HepG2 (cell line): ENCODE data around the gene LAMA5. TPM values are rescaled to one million over a fixed set of nuclear protein-coding genes. Genes with fewer than 3 reads are reported as not detected.

Experiments
- AKAP8 ChIP-seq: sonication (generic); formaldehyde crosslinking; IDR thresholded peaks from 2 replicates; pipeline ENCODE4 v1.5.1; 2020; ENCODE audit warnings: mild to moderate bottlenecking, missing genetic modification reagents
- DNMT1 ChIP-seq: sonication (generic); formaldehyde crosslinking; IDR thresholded peaks from 2 replicates; pipeline ENCODE4 v1.5.1; 2020; ENCODE audit warnings: mild to moderate bottlenecking, missing genetic modification reagents
- ZFP41 ChIP-seq: sonication (generic); formaldehyde crosslinking; IDR thresholded peaks from 2 replicates; pipeline ENCODE4 v1.4.0; 2020; ENCODE audit warnings: mild to moderate bottlenecking, missing genetic modification reagents, borderline replicate concordance
- ZNF883 ChIP-seq: sonication (generic); formaldehyde crosslinking; IDR thresholded peaks from 2 replicates; pipeline ENCODE4 v1.5.1; 2020; ENCODE audit warnings: mild to moderate bottlenecking, missing genetic modification reagents; ENCODE audit errors: not compliant biosample characterization
- ZSCAN22 ChIP-seq: sonication (generic); formaldehyde crosslinking; IDR thresholded peaks from 2 replicates; pipeline ENCODE4 v1.4.0; 2020; ENCODE audit warnings: mild to moderate bottlenecking, missing genetic modification reagents
- polyA plus RNA-seq, 8 experiments: library from polyadenylated mRNA; depleted of rRNA in 3 of 8; stranded (reverse) in 7 of 8; unstranded in 1 of 8; fragments of >200 nt; fragmentation: Illumina TruSeq in 4 of 8; extraction: Trizol in 4 of 8; gene quantifications; 2 replicates each; pipeline versions ENCODE4 v1.2.1 to v1.2.3, GENCODE V29; 2011 to 2016; ENCODE audit warnings: low read depth in 4 of 8, missing spikeins in 1 of 8, mixed read lengths in 1 of 8; ENCODE audit not compliant: insufficient read depth in 1 of 8
- total RNA-seq, 5 experiments: library from RNA; depleted of rRNA; stranded (reverse); fragments of >200 nt; fragmentation: Illumina TruSeq; extraction: Trizol; gene quantifications; 2 replicates each; pipeline ENCODE4 v1.2.3, GENCODE V29; 2016; ENCODE audit warnings: low read depth in 1 of 5
- TF ChIP-seq, protein P1 (sequence below): sonication (generic); formaldehyde crosslinking; IDR thresholded peaks from 2 replicates; pipeline ENCODE4 v1.8.1; 2022; ENCODE audit warnings: mild to moderate bottlenecking, missing genetic modification reagents
- TF ChIP-seq, protein P2 (sequence below), 2 experiments: IDR thresholded peaks; 2 replicates each; pipeline ENCODE4 v1.6.1; 2011 to 2012; ENCODE audit warnings: low read length in 2 of 2, borderline replicate concordance in 1 of 2, low read depth in 1 of 2, mild to moderate bottlenecking in 1 of 2, moderate library complexity in 1 of 2
- TF ChIP-seq, protein P3 (sequence below): sonication (generic); formaldehyde crosslinking; IDR thresholded peaks from 2 replicates; pipeline ENCODE4 v1.4.0; 2020; ENCODE audit warnings: missing genetic modification reagents
- TF ChIP-seq, protein P4 (sequence below): sonication (generic); formaldehyde crosslinking; IDR thresholded peaks from 2 replicates; pipeline ENCODE4 v1.4.0; 2020; ENCODE audit warnings: mild to moderate bottlenecking, missing genetic modification reagents

The LAMA5 gene
- total and polyA plus RNA-seq, 2 of the 13 experiments (the other 11 are each of a cell fraction or from before 2014, with no cell fraction given), result 21.0 to 44.7 TPM

DNA sequence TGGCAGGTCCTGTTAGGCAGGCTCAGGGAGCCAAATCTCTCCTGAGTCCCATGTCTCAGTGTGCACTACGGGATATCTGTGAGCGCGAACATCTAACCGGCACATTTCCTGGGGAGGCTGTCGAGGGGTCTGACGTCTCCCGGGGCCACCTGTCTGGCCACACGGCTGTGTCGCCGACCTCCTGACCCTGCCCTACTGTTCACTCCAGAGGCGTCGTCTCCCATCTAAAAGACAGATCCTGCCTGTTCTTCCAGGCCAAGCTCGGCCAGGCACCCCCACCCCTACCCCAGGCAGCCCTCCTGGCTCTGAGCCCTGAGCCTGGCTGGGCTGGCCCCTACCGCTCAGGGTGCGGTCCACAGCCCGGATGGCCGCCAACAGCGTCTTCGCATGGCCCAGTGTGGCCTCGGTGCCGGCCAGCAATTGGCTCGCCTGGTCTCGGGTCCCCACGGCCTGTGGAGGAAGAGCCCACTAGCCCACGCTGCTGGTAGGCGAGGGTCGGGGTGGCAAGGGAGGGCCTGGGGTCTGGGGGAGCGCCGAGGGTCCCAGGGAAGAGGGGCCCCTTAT lies 47.7 kb downstream of the LAMA5 start (continued):
- no peak for TF ChIP-seq ZSCAN22
- TF ChIP-seq, protein P1, sequence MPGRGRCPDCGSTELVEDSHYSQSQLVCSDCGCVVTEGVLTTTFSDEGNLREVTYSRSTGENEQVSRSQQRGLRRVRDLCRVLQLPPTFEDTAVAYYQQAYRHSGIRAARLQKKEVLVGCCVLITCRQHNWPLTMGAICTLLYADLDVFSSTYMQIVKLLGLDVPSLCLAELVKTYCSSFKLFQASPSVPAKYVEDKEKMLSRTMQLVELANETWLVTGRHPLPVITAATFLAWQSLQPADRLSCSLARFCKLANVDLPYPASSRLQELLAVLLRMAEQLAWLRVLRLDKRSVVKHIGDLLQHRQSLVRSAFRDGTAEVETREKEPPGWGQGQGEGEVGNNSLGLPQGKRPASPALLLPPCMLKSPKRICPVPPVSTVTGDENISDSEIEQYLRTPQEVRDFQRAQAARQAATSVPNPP (CRISPR knock-in tag), result no peak
- TF ChIP-seq, protein P2, sequence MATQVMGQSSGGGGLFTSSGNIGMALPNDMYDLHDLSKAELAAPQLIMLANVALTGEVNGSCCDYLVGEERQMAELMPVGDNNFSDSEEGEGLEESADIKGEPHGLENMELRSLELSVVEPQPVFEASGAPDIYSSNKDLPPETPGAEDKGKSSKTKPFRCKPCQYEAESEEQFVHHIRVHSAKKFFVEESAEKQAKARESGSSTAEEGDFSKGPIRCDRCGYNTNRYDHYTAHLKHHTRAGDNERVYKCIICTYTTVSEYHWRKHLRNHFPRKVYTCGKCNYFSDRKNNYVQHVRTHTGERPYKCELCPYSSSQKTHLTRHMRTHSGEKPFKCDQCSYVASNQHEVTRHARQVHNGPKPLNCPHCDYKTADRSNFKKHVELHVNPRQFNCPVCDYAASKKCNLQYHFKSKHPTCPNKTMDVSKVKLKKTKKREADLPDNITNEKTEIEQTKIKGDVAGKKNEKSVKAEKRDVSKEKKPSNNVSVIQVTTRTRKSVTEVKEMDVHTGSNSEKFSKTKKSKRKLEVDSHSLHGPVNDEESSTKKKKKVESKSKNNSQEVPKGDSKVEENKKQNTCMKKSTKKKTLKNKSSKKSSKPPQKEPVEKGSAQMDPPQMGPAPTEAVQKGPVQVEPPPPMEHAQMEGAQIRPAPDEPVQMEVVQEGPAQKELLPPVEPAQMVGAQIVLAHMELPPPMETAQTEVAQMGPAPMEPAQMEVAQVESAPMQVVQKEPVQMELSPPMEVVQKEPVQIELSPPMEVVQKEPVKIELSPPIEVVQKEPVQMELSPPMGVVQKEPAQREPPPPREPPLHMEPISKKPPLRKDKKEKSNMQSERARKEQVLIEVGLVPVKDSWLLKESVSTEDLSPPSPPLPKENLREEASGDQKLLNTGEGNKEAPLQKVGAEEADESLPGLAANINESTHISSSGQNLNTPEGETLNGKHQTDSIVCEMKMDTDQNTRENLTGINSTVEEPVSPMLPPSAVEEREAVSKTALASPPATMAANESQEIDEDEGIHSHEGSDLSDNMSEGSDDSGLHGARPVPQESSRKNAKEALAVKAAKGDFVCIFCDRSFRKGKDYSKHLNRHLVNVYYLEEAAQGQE (IDR thresholded peaks at IDR 0.05; ENCODE audit: borderline replicate concordance in 1 of 2, low read depth in 1 of 2, low read length in 2 of 2), result no peak
- TF ChIP-seq ZNF883, result no peak
- TF ChIP-seq, protein P3, sequence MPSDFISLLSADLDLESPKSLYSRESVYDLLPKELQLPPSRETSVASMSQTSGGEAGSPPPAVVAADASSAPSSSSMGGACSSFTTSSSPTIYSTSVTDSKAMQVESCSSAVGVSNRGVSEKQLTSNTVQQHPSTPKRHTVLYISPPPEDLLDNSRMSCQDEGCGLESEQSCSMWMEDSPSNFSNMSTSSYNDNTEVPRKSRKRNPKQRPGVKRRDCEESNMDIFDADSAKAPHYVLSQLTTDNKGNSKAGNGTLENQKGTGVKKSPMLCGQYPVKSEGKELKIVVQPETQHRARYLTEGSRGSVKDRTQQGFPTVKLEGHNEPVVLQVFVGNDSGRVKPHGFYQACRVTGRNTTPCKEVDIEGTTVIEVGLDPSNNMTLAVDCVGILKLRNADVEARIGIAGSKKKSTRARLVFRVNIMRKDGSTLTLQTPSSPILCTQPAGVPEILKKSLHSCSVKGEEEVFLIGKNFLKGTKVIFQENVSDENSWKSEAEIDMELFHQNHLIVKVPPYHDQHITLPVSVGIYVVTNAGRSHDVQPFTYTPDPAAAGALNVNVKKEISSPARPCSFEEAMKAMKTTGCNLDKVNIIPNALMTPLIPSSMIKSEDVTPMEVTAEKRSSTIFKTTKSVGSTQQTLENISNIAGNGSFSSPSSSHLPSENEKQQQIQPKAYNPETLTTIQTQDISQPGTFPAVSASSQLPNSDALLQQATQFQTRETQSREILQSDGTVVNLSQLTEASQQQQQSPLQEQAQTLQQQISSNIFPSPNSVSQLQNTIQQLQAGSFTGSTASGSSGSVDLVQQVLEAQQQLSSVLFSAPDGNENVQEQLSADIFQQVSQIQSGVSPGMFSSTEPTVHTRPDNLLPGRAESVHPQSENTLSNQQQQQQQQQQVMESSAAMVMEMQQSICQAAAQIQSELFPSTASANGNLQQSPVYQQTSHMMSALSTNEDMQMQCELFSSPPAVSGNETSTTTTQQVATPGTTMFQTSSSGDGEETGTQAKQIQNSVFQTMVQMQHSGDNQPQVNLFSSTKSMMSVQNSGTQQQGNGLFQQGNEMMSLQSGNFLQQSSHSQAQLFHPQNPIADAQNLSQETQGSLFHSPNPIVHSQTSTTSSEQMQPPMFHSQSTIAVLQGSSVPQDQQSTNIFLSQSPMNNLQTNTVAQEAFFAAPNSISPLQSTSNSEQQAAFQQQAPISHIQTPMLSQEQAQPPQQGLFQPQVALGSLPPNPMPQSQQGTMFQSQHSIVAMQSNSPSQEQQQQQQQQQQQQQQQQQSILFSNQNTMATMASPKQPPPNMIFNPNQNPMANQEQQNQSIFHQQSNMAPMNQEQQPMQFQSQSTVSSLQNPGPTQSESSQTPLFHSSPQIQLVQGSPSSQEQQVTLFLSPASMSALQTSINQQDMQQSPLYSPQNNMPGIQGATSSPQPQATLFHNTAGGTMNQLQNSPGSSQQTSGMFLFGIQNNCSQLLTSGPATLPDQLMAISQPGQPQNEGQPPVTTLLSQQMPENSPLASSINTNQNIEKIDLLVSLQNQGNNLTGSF (CRISPR knock-in tag), result no peak
- TF ChIP-seq DNMT1 (CRISPR knock-in tag), result no peak
- TF ChIP-seq, protein P4, sequence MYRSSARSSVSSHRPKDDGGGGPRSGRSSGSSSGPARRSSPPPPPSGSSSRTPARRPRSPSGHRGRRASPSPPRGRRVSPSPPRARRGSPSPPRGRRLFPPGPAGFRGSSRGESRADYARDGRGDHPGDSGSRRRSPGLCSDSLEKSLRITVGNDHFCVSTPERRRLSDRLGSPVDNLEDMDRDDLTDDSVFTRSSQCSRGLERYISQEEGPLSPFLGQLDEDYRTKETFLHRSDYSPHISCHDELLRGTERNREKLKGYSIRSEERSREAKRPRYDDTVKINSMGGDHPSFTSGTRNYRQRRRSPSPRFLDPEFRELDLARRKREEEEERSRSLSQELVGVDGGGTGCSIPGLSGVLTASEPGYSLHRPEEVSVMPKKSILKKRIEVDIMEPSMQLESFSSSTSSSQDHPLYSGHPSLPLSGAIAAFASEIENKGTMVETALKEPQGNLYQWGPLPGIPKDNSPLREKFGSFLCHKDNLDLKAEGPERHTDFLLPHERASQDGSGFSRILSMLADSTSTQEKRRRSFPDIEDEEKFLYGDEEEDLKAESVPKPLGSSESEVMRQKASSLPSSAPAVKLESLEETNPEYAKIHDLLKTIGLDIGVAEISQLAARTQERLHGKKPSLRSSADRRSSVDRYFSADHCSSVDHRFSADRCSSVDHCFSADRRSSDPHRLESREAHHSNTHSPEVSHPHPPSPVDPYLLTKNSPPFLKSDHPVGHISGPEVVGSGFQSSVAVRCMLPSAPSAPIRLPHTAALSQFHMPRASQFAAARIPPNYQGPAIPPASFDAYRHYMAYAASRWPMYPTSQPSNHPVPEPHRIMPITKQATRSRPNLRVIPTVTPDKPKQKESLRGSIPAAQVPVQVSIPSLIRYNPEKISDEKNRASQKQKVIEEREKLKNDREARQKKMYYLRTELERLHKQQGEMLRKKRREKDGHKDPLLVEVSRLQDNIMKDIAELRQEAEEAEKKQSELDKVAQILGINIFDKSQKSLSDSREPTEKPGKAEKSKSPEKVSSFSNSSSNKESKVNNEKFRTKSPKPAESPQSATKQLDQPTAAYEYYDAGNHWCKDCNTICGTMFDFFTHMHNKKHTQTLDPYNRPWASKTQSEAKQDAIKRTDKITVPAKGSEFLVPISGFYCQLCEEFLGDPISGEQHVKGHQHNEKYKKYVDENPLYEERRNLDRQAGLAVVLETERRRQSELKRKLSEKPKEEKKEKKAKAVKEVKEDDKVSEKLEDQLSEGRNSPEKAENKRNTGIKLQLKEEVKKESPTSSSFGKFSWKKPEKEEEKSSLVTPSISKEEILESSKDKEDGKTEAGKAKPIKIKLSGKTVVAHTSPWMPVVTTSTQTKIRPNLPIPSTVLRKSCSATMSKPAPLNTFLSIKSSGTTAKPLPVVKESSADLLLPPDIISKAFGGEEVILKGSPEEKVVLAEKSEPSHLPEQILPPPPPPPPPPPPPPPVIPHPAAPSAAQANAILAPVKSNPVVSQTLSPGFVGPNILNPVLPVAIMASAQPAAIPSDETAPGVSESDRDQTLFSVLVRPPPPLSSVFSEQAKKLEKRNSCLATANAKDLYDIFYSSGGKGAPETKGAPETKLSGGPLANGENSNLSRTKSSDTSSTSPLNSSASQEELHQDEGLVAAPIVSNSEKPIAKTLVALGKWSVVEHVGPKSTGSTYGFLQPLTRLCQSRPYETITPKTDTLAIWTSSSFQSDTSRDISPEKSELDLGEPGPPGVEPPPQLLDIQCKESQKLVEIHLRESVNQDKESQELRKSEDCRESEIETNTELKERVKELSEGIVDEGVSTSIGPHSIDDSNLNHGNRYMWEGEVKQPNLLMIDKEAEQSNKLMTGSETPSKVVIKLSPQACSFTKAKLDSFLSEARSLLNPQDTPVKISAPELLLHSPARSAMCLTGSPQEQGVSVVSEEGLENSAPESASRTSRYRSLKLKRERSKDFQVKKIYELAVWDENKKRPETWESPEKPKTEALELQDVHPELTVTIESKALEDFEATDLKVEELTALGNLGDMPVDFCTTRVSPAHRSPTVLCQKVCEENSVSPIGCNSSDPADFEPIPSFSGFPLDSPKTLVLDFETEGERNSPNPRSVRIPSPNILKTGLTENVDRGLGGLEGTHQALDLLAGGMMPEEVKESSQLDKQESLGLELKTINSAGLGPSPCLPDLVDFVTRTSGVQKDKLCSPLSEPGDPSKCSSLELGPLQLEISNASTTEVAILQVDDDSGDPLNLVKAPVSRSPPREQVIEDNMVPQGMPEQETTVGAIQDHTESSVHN, result no peak
- TF ChIP-seq ZFP41 (CRISPR knock-in tag), result no peak
- TF ChIP-seq AKAP8 (CRISPR knock-in tag), result no peak
